ENCODE measurements around the gene NARS2.

NARS2 gene

GRCh38 chr11:78405805-78406204, 168.9 kb downstream of the NARS2 start:
- no peak for DNase-seq

- DNase-seq: no peak
These were observed 170.9 kb downstream of the NARS2 start for GRCh38 chr11:78403781-78404180.

- no peak for DNase-seq
These were observed 171.8 kb downstream of the NARS2 start for GRCh38 chr11:78402847-78403246.

GRCh38 chr11:78400702-78401101, 174.0 kb downstream of the NARS2 start:
- DNase-seq: no peak

GRCh38 chr11:78400116-78400515, 174.5 kb downstream of the NARS2 start:
- no peak for DNase-seq

- no peak for DNase-seq
These were observed 175.5 kb downstream of the NARS2 start for GRCh38 chr11:78399136-78399535.

GRCh38 chr11:78398715-78399114, 175.9 kb downstream of the NARS2 start:
- DNase-seq: no peak

- DNase-seq: no peak
These were observed 177.3 kb downstream of the NARS2 start for GRCh38 chr11:78397398-78397797.

GRCh38 chr11:78395597-78395996, 179.1 kb downstream of the NARS2 start:
- DNase-seq: no peak

- DNase-seq: no peak
These were observed 181.8 kb downstream of the NARS2 start for GRCh38 chr11:78392854-78393253.

- no peak for DNase-seq
These were observed 183.2 kb downstream of the NARS2 start for GRCh38 chr11:78391424-78391823.

- DNase-seq: no peak
These were observed 183.9 kb downstream of the NARS2 start for GRCh38 chr11:78390809-78391208.

- DNase-seq: no peak
These were observed 188.3 kb downstream of the NARS2 start for GRCh38 chr11:78386215-78386941.

All from SIG-M5 (cell line).